ENCODE results near the gene BAG3.
"Not testable (repeated sequence)": the region's sequence is repeated elsewhere in the genome, so short reads cannot be mapped to it uniquely, and the experiment has no call there.

Gene BAG3

DNA sequence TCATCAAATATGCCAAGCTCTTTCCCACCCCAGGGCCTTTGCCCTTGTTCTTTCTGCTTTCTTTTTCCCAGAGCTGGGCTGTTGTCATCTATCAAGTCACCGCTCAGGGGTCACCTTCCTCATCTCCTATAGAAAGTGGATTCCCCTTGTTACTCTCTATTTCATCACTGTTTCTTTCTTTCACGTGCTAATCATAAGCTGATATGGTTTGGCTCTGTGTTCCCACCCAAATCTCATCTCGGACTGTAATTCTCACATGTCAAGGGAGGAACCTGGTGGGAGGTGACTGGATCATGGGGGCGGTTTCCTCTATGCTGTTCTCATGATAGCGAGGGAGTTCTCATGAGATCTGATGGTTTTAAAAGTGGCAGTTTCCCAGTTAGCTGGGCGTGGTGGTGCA is 37.4 kb upstream of the BAG3 start:
- no peak for DNase-seq (ENCODE audit: low read depth)
- no peak for TF ChIP-seq MAX (IDR thresholded peaks at IDR 0.05; ENCODE audit: low read depth, low read length)
- no peak for TF ChIP-seq POLR2A (IDR thresholded peaks at IDR 0.05; ENCODE audit: extremely low read depth, insufficient read length)
- no peak for TF ChIP-seq CTCF (IDR thresholded peaks at IDR 0.05; ENCODE audit: low read depth, low read length)
- no peak for TF ChIP-seq MYC (IDR thresholded peaks at IDR 0.05; ENCODE audit: low read depth, low read length)
- no peak overlapping the region for H3K4me3 ChIP-seq (ENCODE audit: low read depth, low read length)

GRCh38 chr10:119614686-119615085 is 36.5 kb upstream of the BAG3 start:
- no peak for DNase-seq (ENCODE audit: low read depth)

GRCh38 chr10:119616882-119617570 is 34.2 kb upstream of the BAG3 start:
- no peak for DNase-seq (ENCODE audit: low read depth)
- no peak overlapping the region for H3K4me3 ChIP-seq (ENCODE audit: low read depth, low read length)
- TF ChIP-seq MYC (IDR thresholded peaks at IDR 0.05; ENCODE audit: low read depth, low read length) = no peak
- no peak for TF ChIP-seq MAX (IDR thresholded peaks at IDR 0.05; ENCODE audit: low read depth, low read length)
- TF ChIP-seq CTCF (IDR thresholded peaks at IDR 0.05; ENCODE audit: low read depth, low read length) = no peak
- no peak for TF ChIP-seq POLR2A (IDR thresholded peaks at IDR 0.05; ENCODE audit: extremely low read depth, insufficient read length)

More at GRCh38 chr10:119614686-119615085, 36.5 kb upstream of the BAG3 start:
- TF ChIP-seq CTCF (IDR thresholded peaks at IDR 0.05; ENCODE audit: low read depth, low read length) (no peak), MAX (IDR thresholded peaks at IDR 0.05; ENCODE audit: low read depth, low read length) (no peak), MYC (IDR thresholded peaks at IDR 0.05; ENCODE audit: low read depth, low read length) (no peak), POLR2A (IDR thresholded peaks at IDR 0.05; ENCODE audit: extremely low read depth, insufficient read length) (no peak)
- H3K4me3 ChIP-seq (ENCODE audit: low read depth, low read length) = no peak overlapping the region

DNA sequence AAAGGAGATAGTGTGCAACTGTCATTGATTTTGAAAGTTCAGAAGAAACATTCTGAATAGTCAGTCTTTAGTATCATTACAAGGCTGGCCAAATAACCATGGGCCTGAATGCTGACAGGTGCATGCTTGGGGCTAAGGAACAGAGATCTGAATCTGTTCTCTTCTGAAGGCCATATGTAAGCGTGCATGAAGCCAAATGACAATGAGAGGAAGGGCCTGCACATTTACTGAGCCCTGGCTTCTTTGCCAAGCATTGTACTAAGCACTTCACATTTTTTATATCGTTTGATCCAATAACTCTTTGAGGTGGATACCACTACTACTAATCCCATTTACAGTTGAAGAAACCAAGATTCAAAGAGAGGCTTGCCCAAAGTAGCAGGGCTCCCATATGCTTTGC is 32.0 kb upstream of the BAG3 start:
- no peak overlapping the region for H3K4me3 ChIP-seq (ENCODE audit: low read depth, low read length)
- no peak for TF ChIP-seq POLR2A (IDR thresholded peaks at IDR 0.05; ENCODE audit: extremely low read depth, insufficient read length)
- TF ChIP-seq CTCF (IDR thresholded peaks at IDR 0.05; ENCODE audit: low read depth, low read length) = no peak
- no peak for TF ChIP-seq MYC (IDR thresholded peaks at IDR 0.05; ENCODE audit: low read depth, low read length)
- TF ChIP-seq MAX (IDR thresholded peaks at IDR 0.05; ENCODE audit: low read depth, low read length) = no peak
- no peak for DNase-seq (ENCODE audit: low read depth)

DNA sequence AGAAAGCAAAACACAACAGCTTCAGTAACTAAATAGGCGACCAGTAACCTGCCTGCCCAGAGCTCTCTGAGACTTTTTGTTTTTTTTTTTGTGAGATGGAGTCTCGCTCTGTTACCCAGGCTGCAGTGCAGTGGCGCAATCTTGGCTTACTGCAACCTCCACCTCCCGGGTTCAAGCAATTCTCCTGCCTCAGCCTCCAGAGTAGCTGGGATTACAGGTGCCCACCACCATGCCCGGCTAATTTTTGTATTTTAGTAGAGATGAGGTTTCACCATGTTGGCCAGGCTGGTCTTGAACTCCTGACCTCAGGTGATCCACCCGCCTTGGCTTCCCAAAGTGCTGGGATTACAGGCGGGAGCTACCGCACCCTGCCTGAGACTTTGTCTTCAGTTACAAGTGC is 31.4 kb upstream of the BAG3 start:
- not testable (repeated sequence) for DNase-seq (ENCODE audit: low read depth); H3K4me3 ChIP-seq (ENCODE audit: low read depth, low read length)

GRCh38 chr10:119620241-119621077 is 30.7 kb upstream of the BAG3 start:
- TF ChIP-seq MAX (IDR thresholded peaks at IDR 0.05; ENCODE audit: low read depth, low read length) (no peak), CTCF (IDR thresholded peaks at IDR 0.05; ENCODE audit: low read depth, low read length) (no peak), MYC (IDR thresholded peaks at IDR 0.05; ENCODE audit: low read depth, low read length) (no peak), POLR2A (IDR thresholded peaks at IDR 0.05; ENCODE audit: extremely low read depth, insufficient read length) (no peak)
- DNase-seq (ENCODE audit: low read depth) = peak; percentile 64
- H3K4me3 ChIP-seq (ENCODE audit: low read depth, low read length) = no peak overlapping the region

All from NB4 (cell line).